ENCODE results near the gene P2RY14. TPM values are rescaled to one million over a fixed set of nuclear protein-coding genes. Genes with fewer than 3 reads are reported as not detected.

Gene P2RY14
- total and polyA plus RNA-seq, 2 experiments from 2014 or later = not detected

DNA sequence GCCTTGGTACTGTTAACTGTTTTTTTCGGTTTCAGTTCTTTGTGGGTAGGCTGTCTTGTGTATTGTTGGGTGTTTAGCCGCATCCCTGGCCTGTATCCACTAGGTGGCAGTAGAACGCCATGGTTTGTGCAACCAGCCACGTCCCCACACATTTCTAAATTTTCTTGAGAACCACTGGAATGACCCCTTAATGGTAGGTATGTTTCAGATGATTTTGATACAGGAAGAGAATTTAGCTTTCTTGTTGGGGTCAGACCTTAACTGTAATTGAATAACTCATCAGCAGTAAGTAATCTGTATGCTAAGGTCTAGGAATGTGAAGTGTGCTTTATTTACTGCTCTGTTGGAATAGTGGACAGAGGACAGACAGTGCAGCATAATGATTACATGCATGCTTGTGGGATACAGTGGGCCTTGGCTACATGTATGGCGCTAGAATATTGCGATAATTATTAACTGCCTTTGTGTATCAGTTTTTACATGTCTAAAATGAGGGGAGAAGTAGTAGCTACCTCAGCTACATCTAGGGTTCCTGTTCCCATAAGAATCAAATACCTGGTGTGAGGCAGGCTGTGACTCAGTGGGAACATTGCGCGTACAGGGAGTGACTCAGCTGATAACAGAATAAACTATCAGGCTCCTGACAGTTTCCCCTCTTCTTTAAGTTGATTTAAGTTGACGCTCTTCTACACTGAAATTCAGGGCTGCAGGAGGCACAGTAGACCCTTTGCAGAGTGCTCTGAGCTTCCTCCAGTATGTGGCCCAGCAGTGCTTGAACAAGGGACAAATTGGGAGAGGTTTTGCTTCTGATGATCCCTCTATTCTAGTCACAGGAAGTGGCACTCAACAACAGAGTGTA is 50.3 kb downstream of the P2RY14 start:
- in situ Hi-C loops (cut with MboI) = loop anchor here (5.0 to 10.0 kb wide), 2 partner anchors 49 to 63 kb away; partner anchors contain the start of gene P2RY14
- H3K9me2 ChIP-seq (ENCODE audit: insufficient read depth) = no peaks in the 10 kb centered on the region
- peak; percentile 80 for DNase-seq
- TF ChIP-seq EZH2phosphoT487 (IDR thresholded peaks at IDR 0.05; ENCODE audit: insufficient read depth, low read depth) = no peak
- no peak for TF ChIP-seq EZH2 (IDR thresholded peaks at IDR 0.05; ENCODE audit: insufficient read depth, poor library complexity, severe bottlenecking)
- no peaks in the 10 kb centered on the region for H3K9me3 ChIP-seq (ENCODE audit: low read depth)
- peak overlapping the region; percentile 46 for H3K9ac ChIP-seq
- peak overlapping the region; percentile 60 for H3K27ac ChIP-seq
- peaks cover 36% of the 10 kb centered on the region for H3K4me1 ChIP-seq (ENCODE audit: insufficient read depth)
- no peaks in the 10 kb centered on the region for H3K79me2 ChIP-seq (ENCODE audit: insufficient read depth)
- H2AFZ ChIP-seq = peak overlapping the region; percentile 30
- WGBS, 2 experiments (ENCODE audit: low coverage in 1 of 2, low lambda C conversion rate in 2 of 2, missing lambda C conversion rate in 2 of 2) = 33 to 38% methylated on average over 9 of the region's 9 CpGs
- peaks cover 19% of the 10 kb centered on the region for H3F3A ChIP-seq (ENCODE audit: insufficient read depth)
- H3K27me3 ChIP-seq (replicated peaks; ENCODE audit: insufficient read depth) = no peaks in the 10 kb centered on the region
- H3K4me2 ChIP-seq (ENCODE audit: unreplicated experiment) = peak overlapping the region; percentile 41
- H3K4me3 ChIP-seq = no peak overlapping the region
- H3K36me3 ChIP-seq (ENCODE audit: low read depth) = no peaks in the 10 kb centered on the region
- no peaks in the 10 kb centered on the region for H4K20me1 ChIP-seq (ENCODE audit: insufficient read depth)

- peaks cover 19% of the 10 kb centered on the region for H3F3A ChIP-seq (ENCODE audit: insufficient read depth)
- no peaks in the 10 kb centered on the region for H3K27me3 ChIP-seq (replicated peaks; ENCODE audit: insufficient read depth)
- in situ Hi-C loops (cut with MboI) = loop anchor here (5.0 to 10.0 kb wide), 2 partner anchors 50 to 63 kb away; partner anchors contain the start of gene P2RY14
- no peaks in the 10 kb centered on the region for H3K36me3 ChIP-seq (ENCODE audit: low read depth)
- DNase-seq = no peak
- no peaks in the 10 kb centered on the region for H4K20me1 ChIP-seq (ENCODE audit: insufficient read depth)
- no peaks in the 10 kb centered on the region for H3K79me2 ChIP-seq (ENCODE audit: insufficient read depth)
- no peak overlapping the region for H3K27ac ChIP-seq
- peaks cover 36% of the 10 kb centered on the region for H3K4me1 ChIP-seq (ENCODE audit: insufficient read depth)
- no peaks in the 10 kb centered on the region for H3K9me3 ChIP-seq (ENCODE audit: low read depth)
- H2AFZ ChIP-seq = 0 out of 2 replicates have a peak overlapping the region, but pooled peaks have one; percentile 30
- H3K9me2 ChIP-seq (ENCODE audit: insufficient read depth) = no peaks in the 10 kb centered on the region
- 69 to 74% methylated on average over 6 of the region's 6 CpGs for WGBS, 2 experiments (ENCODE audit: low coverage in 1 of 2, low lambda C conversion rate in 2 of 2, missing lambda C conversion rate in 2 of 2)
- peak overlapping the region; percentile 46; the same call in 1 of the 2 replicates for H3K9ac ChIP-seq
- no peak for TF ChIP-seq EZH2phosphoT487 (IDR thresholded peaks at IDR 0.05; ENCODE audit: insufficient read depth, low read depth)
- no peak for TF ChIP-seq EZH2 (IDR thresholded peaks at IDR 0.05; ENCODE audit: insufficient read depth, poor library complexity, severe bottlenecking)
- H3K4me3 ChIP-seq = no peak overlapping the region
- peak overlapping the region; percentile 33 for H3K4me2 ChIP-seq (ENCODE audit: unreplicated experiment)
Observed at GRCh38 chr3:151227266-151227806, 51.0 kb downstream of the P2RY14 start.

DNA sequence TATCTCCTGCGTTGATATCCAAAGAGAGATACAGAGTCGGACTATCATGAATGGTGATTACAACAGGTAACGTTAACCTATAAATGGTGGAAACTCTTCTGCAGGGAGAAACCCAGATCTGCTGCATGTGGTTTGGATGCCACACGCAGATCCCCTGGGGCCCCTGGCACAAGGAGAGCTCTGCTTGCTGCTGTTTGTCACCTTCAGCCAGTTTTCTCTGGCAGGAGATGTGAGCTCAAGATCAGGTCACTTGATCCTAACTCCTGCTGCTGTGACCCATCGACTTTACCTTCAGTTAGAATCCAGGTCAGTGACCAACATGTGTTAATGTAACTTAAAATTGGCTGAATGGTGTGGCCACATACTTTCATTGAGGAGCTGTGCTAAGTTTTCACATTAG is 51.5 kb downstream of the P2RY14 start:
- Histone ChIP-seq H3K9me2 (ENCODE audit: insufficient read depth) (no peaks in the 10 kb centered on the region), H3F3A (ENCODE audit: insufficient read depth) (peaks cover 19% of the 10 kb centered on the region), H3K4me3 (no peak overlapping the region), H3K79me2 (ENCODE audit: insufficient read depth) (no peaks in the 10 kb centered on the region), H4K20me1 (ENCODE audit: insufficient read depth) (no peaks in the 10 kb centered on the region), H3K9me3 (ENCODE audit: low read depth) (no peaks in the 10 kb centered on the region), H3K9ac (0 out of 2 replicates have a peak overlapping the region, but pooled peaks have one; percentile 46), H2AFZ (no peak overlapping the region), H3K4me2 (ENCODE audit: unreplicated experiment) (peak overlapping the region; percentile 14), H3K27me3 (replicated peaks; ENCODE audit: insufficient read depth) (no peaks in the 10 kb centered on the region), H3K4me1 (ENCODE audit: insufficient read depth) (peaks cover 36% of the 10 kb centered on the region), H3K36me3 (ENCODE audit: low read depth) (no peaks in the 10 kb centered on the region), H3K27ac (no peak overlapping the region)
- DNase-seq = no peak
- in situ Hi-C loops (cut with MboI) = loop anchor here (5.0 to 10.0 kb wide), 2 partner anchors 50 to 62 kb away; partner anchors contain the start of gene P2RY14
- TF ChIP-seq EZH2 (IDR thresholded peaks at IDR 0.05; ENCODE audit: insufficient read depth, poor library complexity, severe bottlenecking) = no peak
- TF ChIP-seq EZH2phosphoT487 (IDR thresholded peaks at IDR 0.05; ENCODE audit: insufficient read depth, low read depth) = no peak
- 95 to 98% methylated on average over 5 of the region's 5 CpGs for WGBS, 2 experiments (ENCODE audit: low coverage in 1 of 2, low lambda C conversion rate in 2 of 2, missing lambda C conversion rate in 2 of 2)

DNA sequence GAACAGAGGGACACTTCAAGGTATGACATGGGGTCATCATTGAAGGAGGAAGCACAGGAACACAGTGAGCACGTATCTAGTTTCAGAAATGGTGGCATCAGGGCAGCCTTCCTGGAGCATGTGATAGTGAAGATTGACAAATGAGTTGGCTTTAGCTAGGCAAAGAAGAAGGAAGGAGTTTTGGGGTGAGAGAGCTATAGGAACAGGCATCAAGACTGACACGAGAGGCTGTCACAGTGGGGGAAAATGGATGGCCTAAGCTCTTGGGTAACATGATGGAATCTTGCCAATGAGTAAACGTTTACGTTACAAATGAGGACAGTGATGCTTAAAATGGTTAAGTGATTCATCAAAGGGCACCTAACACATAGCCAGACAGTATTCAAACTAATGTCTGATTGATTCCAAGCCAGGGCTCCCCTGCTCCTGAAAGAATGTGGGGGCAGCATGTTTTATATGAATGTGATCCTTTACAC is 52.2 kb downstream of the P2RY14 start:
- peak overlapping the region; percentile 14 for H3K4me2 ChIP-seq (ENCODE audit: unreplicated experiment)
- in situ Hi-C loops (cut with MboI) = loop anchor here (5.0 to 10.0 kb wide), 2 partner anchors 51 to 61 kb away; partner anchors contain the start of gene P2RY14
- no peaks in the 10 kb centered on the region for H3K9me3 ChIP-seq (ENCODE audit: low read depth)
- H3K27me3 ChIP-seq (replicated peaks; ENCODE audit: insufficient read depth) = no peaks in the 10 kb centered on the region
- TF ChIP-seq EZH2 (IDR thresholded peaks at IDR 0.05; ENCODE audit: insufficient read depth, poor library complexity, severe bottlenecking) (no peak), EZH2phosphoT487 (IDR thresholded peaks at IDR 0.05; ENCODE audit: insufficient read depth, low read depth) (no peak)
- DNase-seq = peak; percentile 88
- H3K4me1 ChIP-seq (ENCODE audit: insufficient read depth) = peaks cover 36% of the 10 kb centered on the region
- H2AFZ ChIP-seq = no peak overlapping the region
- H4K20me1 ChIP-seq (ENCODE audit: insufficient read depth) = no peaks in the 10 kb centered on the region
- H3K9me2 ChIP-seq (ENCODE audit: insufficient read depth) = no peaks in the 10 kb centered on the region
- WGBS, 2 experiments (ENCODE audit: low coverage in 1 of 2, low lambda C conversion rate in 2 of 2, missing lambda C conversion rate in 2 of 2) = 16 to 21% methylated on average over 4 of the region's 4 CpGs
- no peaks in the 10 kb centered on the region for H3K36me3 ChIP-seq (ENCODE audit: low read depth)
- peaks cover 19% of the 10 kb centered on the region for H3F3A ChIP-seq (ENCODE audit: insufficient read depth)
- no peak overlapping the region for H3K9ac ChIP-seq
- H3K79me2 ChIP-seq (ENCODE audit: insufficient read depth) = no peaks in the 10 kb centered on the region
- no peak overlapping the region for H3K27ac ChIP-seq
- no peak overlapping the region for H3K4me3 ChIP-seq
